H1 (cell line): ENCODE measurements around the gene TET2. TPM values are rescaled to one million over a fixed set of nuclear protein-coding genes. Genes with fewer than 3 reads are reported as not detected.

Experiments used
- RFX5 ChIP-seq: IDR thresholded peaks from 2 replicates; pipeline ENCODE4 v1.6.1; 2011; ENCODE audit warnings: low read depth, low read length, improper control_type of control experiment, borderline replicate concordance
- ZNF274 ChIP-seq: IDR thresholded peaks from 2 replicates; pipeline ENCODE4 v1.7.0; 2012; ENCODE audit warnings: low read length, borderline replicate concordance; ENCODE audit errors: extremely low read depth
- polyA plus RNA-seq, 7 experiments: library from polyadenylated mRNA; depleted of rRNA in 3 of 7; stranded (reverse) in 5 of 7; unstranded in 2 of 7; fragments of >200 nt in 5 of 7; fragments of 200-250 nt in 2 of 7; gene quantifications; 1 replicate in 5 of 7; 2 replicates in 1 of 7; 4 replicates in 1 of 7; pipeline versions ENCODE4 v1.2.1 to v1.2.3, GENCODE V29; 2011 to 2013; ENCODE audit warnings: missing spikeins in 2 of 7, mixed read lengths in 2 of 7
- total RNA-seq: library from RNA; stranded (reverse); fragmentation: NEBNext Ultra II Directional; extraction: Animal tissue kit (Norgen Biotek cat#: 25700); gene quantifications from 2 replicates; pipeline ENCODE4 v1.2.1, GENCODE V29; 2021
- TF ChIP-seq, protein P1 (sequence below): IDR thresholded peaks from 2 replicates; pipeline ENCODE4 v1.6.1; 2011; ENCODE audit warnings: low read depth, mild to moderate bottlenecking, low read length; ENCODE audit not compliant: insufficient read depth
- TF ChIP-seq, protein P2 (sequence below): IDR thresholded peaks from 2 replicates; pipeline ENCODE4 v1.6.1; 2011; ENCODE audit warnings: low read length, improper control_type of control experiment
- TF ChIP-seq, protein P3 (sequence below): IDR thresholded peaks from 2 replicates; pipeline ENCODE4 v1.6.1; 2012; ENCODE audit warnings: low read length, inconsistent platforms

Gene TET2
- total and polyA plus RNA-seq, 2 of the 8 experiments (the other 6 are each of a cell fraction or from before 2014, with no cell fraction given), result 1.0 to 2.6 TPM

DNA sequence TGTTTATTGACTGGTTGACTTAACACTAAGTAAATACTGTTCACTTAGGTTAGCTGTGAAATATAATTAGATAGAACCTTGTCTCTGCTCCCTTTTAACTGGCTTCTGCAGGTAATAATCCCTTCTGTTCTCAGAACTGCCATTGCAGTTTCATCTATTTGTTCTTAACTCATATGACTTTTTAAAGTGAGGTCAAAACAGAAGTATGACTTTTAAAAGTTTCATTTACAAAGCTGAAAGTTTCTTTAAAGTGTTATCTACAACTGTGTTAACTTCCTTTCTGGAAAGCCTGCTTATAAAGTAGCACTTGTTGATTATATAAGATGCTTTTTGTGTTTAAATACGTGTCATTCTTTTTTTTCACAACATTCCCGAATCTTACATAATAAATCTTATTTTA lies 127.4 kb downstream of the TET2 start (continued):
- TF ChIP-seq, protein P1, sequence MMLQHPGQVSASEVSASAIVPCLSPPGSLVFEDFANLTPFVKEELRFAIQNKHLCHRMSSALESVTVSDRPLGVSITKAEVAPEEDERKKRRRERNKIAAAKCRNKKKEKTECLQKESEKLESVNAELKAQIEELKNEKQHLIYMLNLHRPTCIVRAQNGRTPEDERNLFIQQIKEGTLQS, result no peak
- TF ChIP-seq ZNF274 (no peak), RFX5 (no peak)
- TF ChIP-seq, protein P2, sequence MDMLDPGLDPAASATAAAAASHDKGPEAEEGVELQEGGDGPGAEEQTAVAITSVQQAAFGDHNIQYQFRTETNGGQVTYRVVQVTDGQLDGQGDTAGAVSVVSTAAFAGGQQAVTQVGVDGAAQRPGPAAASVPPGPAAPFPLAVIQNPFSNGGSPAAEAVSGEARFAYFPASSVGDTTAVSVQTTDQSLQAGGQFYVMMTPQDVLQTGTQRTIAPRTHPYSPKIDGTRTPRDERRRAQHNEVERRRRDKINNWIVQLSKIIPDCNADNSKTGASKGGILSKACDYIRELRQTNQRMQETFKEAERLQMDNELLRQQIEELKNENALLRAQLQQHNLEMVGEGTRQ, result no peak
- TF ChIP-seq, protein P3, sequence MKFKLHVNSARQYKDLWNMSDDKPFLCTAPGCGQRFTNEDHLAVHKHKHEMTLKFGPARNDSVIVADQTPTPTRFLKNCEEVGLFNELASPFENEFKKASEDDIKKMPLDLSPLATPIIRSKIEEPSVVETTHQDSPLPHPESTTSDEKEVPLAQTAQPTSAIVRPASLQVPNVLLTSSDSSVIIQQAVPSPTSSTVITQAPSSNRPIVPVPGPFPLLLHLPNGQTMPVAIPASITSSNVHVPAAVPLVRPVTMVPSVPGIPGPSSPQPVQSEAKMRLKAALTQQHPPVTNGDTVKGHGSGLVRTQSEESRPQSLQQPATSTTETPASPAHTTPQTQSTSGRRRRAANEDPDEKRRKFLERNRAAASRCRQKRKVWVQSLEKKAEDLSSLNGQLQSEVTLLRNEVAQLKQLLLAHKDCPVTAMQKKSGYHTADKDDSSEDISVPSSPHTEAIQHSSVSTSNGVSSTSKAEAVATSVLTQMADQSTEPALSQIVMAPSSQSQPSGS, result no peak
